ENCODE measurements around the gene CIB4.

GRCh38 chr2:26567534-26567933, 73.6 kb downstream of the CIB4 start:
- TF ChIP-seq CTCF (IDR thresholded peaks at IDR 0.05) = no peak
- no peak for TF ChIP-seq POLR2AphosphoS5 (IDR thresholded peaks at IDR 0.05)
- TF ChIP-seq EP300 (IDR thresholded peaks at IDR 0.05) = no peak
- no peak for TF ChIP-seq POLR2A (IDR thresholded peaks at IDR 0.05; ENCODE audit: low read depth)
